ENCODE results near the gene NAV3.

- TF ChIP-seq, protein P1, sequence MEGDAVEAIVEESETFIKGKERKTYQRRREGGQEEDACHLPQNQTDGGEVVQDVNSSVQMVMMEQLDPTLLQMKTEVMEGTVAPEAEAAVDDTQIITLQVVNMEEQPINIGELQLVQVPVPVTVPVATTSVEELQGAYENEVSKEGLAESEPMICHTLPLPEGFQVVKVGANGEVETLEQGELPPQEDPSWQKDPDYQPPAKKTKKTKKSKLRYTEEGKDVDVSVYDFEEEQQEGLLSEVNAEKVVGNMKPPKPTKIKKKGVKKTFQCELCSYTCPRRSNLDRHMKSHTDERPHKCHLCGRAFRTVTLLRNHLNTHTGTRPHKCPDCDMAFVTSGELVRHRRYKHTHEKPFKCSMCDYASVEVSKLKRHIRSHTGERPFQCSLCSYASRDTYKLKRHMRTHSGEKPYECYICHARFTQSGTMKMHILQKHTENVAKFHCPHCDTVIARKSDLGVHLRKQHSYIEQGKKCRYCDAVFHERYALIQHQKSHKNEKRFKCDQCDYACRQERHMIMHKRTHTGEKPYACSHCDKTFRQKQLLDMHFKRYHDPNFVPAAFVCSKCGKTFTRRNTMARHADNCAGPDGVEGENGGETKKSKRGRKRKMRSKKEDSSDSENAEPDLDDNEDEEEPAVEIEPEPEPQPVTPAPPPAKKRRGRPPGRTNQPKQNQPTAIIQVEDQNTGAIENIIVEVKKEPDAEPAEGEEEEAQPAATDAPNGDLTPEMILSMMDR (IDR thresholded peaks at IDR 0.05; ENCODE audit: low read depth, low read length, poor library complexity, severe bottlenecking), result peak; percentile 57
- no peak for TF ChIP-seq EZH2phosphoT487 (IDR thresholded peaks at IDR 0.05; ENCODE audit: borderline replicate concordance, low read length)
These were observed 315.7 kb downstream of the NAV3 start for GRCh38 chr12:78146365-78146772.
